ENCODE measurements around the gene CBARP. TPM values are rescaled to one million over a fixed set of nuclear protein-coding genes. Genes with fewer than 3 reads are reported as not detected.

CBARP gene
- total and polyA plus RNA-seq, 9 of the 15 experiments (the other 6 are each of a cell fraction or from before 2014, with no cell fraction given), result 0.03 to 8.9 (median 1.2) TPM; not detected in 1

DNA sequence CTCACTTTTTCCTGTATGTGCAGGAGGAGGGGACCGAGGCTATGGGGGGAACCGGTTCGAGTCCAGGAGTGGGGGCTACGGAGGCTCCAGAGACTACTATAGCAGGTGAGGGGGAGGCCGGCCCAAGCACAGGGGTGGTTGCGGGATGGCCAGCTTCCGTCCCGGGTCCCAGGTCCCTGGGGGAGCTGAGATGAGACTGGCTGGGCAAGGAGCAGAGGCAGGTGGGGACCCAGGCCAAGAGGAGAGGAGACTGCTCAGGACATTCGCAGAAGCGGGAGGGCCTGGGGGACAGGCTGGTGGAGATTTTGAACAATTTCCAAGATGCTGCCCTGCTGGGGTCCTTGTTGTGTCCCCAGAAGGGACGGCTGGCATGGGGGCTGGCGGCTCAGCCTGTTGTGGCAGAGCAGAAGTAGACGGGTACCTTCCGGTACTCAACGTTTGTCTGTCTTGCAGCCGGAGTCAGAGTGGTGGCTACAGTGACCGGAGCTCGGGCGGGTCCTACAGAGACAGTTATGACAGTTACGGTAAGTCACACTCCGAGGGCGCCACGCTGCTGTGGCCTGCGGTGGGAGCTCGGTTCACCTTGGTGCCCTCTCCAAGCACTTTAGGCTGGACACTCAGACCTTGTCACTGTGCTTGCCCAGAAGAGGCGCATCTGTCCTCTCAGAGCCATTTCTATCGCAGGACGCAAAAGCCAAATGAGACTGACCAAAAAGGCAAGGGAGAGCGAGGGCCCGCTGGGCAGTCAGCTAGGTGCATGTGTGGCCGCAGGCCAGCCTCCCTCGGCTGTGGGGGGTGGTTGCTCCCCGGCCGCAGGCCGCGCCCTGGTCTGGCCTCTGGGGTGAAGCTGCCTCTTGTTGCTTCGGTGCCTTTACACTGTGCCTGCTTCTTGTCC, 34.0 kb upstream of the CBARP start (continued):
- TF ChIP-seq, protein P1, sequence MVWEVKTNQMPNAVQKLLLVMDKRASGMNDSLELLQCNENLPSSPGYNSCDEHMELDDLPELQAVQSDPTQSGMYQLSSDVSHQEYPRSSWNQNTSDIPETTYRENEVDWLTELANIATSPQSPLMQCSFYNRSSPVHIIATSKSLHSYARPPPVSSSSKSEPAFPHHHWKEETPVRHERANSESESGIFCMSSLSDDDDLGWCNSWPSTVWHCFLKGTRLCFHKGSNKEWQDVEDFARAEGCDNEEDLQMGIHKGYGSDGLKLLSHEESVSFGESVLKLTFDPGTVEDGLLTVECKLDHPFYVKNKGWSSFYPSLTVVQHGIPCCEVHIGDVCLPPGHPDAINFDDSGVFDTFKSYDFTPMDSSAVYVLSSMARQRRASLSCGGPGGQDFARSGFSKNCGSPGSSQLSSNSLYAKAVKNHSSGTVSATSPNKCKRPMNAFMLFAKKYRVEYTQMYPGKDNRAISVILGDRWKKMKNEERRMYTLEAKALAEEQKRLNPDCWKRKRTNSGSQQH (CRISPR knock-in tag; IDR thresholded peaks at IDR 0.05), result no peak
- TF ChIP-seq CBX1 (IDR thresholded peaks at IDR 0.05; ENCODE audit: low read depth), result no peak
- no peak for TF ChIP-seq POU5F1 (IDR thresholded peaks at IDR 0.05; ENCODE audit: borderline replicate concordance, low read depth, low read length, partially characterized antibody)
- TF ChIP-seq ZNF212 (CRISPR knock-in tag; IDR thresholded peaks at IDR 0.05), result no peak
- TF ChIP-seq, protein P2, sequence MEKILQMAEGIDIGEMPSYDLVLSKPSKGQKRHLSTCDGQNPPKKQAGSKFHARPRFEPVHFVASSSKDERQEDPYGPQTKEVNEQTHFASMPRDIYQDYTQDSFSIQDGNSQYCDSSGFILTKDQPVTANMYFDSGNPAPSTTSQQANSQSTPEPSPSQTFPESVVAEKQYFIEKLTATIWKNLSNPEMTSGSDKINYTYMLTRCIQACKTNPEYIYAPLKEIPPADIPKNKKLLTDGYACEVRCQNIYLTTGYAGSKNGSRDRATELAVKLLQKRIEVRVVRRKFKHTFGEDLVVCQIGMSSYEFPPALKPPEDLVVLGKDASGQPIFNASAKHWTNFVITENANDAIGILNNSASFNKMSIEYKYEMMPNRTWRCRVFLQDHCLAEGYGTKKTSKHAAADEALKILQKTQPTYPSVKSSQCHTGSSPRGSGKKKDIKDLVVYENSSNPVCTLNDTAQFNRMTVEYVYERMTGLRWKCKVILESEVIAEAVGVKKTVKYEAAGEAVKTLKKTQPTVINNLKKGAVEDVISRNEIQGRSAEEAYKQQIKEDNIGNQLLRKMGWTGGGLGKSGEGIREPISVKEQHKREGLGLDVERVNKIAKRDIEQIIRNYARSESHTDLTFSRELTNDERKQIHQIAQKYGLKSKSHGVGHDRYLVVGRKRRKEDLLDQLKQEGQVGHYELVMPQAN (IDR thresholded peaks at IDR 0.05; ENCODE audit: borderline replicate concordance), result peak; percentile 35; the same call in 1 of the 2 replicates
- no peak for TF ChIP-seq ETV1 (tag; conservative IDR thresholded peaks at IDR 0.05; ENCODE audit: low read depth)
- TF ChIP-seq, protein P3, sequence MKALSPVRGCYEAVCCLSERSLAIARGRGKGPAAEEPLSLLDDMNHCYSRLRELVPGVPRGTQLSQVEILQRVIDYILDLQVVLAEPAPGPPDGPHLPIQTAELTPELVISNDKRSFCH (CRISPR knock-in tag; IDR thresholded peaks at IDR 0.05), result no peak
- TF ChIP-seq, protein P3 (tag; IDR thresholded peaks at IDR 0.05), result no peak
- TF ChIP-seq HDAC3 (IDR thresholded peaks at IDR 0.05; ENCODE audit: borderline replicate concordance, partially characterized antibody), result no peak
- no peak for TF ChIP-seq POLR3G (IDR thresholded peaks at IDR 0.05; ENCODE audit: extremely low read depth, insufficient read length, insufficient replicate concordance)
- TF ChIP-seq, protein P4, sequence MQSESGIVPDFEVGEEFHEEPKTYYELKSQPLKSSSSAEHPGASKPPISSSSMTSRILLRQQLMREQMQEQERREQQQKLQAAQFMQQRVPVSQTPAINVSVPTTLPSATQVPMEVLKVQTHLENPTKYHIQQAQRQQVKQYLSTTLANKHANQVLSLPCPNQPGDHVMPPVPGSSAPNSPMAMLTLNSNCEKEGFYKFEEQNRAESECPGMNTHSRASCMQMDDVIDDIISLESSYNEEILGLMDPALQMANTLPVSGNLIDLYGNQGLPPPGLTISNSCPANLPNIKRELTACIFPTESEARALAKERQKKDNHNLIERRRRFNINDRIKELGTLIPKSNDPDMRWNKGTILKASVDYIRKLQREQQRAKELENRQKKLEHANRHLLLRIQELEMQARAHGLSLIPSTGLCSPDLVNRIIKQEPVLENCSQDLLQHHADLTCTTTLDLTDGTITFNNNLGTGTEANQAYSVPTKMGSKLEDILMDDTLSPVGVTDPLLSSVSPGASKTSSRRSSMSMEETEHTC (IDR thresholded peaks at IDR 0.05), result no peak
- TF ChIP-seq ZNF133 (CRISPR knock-in tag; IDR thresholded peaks at IDR 0.05), result no peak
- peak; percentile 74 for TF ChIP-seq POLR2G (IDR thresholded peaks at IDR 0.05; ENCODE audit: low read depth, low read length)
- no peak for TF ChIP-seq ADNP (tag; IDR thresholded peaks at IDR 0.05)
- TF ChIP-seq, protein P5, sequence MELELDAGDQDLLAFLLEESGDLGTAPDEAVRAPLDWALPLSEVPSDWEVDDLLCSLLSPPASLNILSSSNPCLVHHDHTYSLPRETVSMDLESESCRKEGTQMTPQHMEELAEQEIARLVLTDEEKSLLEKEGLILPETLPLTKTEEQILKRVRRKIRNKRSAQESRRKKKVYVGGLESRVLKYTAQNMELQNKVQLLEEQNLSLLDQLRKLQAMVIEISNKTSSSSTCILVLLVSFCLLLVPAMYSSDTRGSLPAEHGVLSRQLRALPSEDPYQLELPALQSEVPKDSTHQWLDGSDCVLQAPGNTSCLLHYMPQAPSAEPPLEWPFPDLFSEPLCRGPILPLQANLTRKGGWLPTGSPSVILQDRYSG (tag; conservative IDR thresholded peaks at IDR 0.05; ENCODE audit: low read depth), result no peak
- TF ChIP-seq ZNF431 (CRISPR knock-in tag; IDR thresholded peaks at IDR 0.05), result no peak
- TF ChIP-seq FOXK2 (conservative IDR thresholded peaks at IDR 0.05 in 1 of 2, IDR thresholded peaks at IDR 0.05 in 1 of 2; ENCODE audit: low read depth in 2 of 2), result no peak; a peak in 1 of 4 replicates
- TF ChIP-seq ZNF143 (CRISPR knock-in tag; IDR thresholded peaks at IDR 0.05), result peak; percentile 36; the same call in 1 of the 2 replicates
- TF ChIP-seq KDM2B (CRISPR knock-in tag; IDR thresholded peaks at IDR 0.05), result no peak
- 0 out of 2 replicates have a peak, but pooled peaks have one; percentile 36 for TF ChIP-seq RNF2 (IDR thresholded peaks at IDR 0.05)
- no peak for TF ChIP-seq ASH1L (IDR thresholded peaks at IDR 0.05; ENCODE audit: borderline replicate concordance, low read depth, partially characterized antibody)

All from K562 (cell line).